Tibial artery (tissue), 4 donors: ENCODE results near the gene ACVRL1.

Source experiments
- DNase-seq, 2 donors: peaks; one replicate each; pipeline ENCODE4 v3.0.0-alpha.2; 2019
- H3K27ac ChIP-seq, 2 donors: fragments of 200-600 bp; sonication (generic) in 1 of 2; 1 replicate in 1 of 2; 2 replicates in 1 of 2; pipeline ENCODE4 v1.5.1; 2018 to 2019; ENCODE audit warnings: mild to moderate bottlenecking in 1 of 2
- H3K27me3 ChIP-seq, 2 donors: fragments of 200-600 bp; sonication (generic) in 1 of 2; one replicate each; pipeline versions ENCODE4 v1.5.1 to v1.6.0; 2016 to 2019
- H3K36me3 ChIP-seq, 3 donors: fragments of 200-600 bp; sonication (generic) in 2 of 3; one replicate each; pipeline ENCODE4 v1.5.1; 2016 to 2019; ENCODE audit warnings: mild to moderate bottlenecking in 2 of 3
- H3K4me1 ChIP-seq, 4 donors: fragments of 200-600 bp; sonication (generic) in 2 of 4; 1 replicate in 3 of 4; 2 replicates in 1 of 4; pipeline ENCODE4 v1.5.1; 2016 to 2019
- H3K4me3 ChIP-seq, 2 donors: fragments of 200-600 bp; sonication (generic) in 1 of 2; 1 replicate in 1 of 2; 2 replicates in 1 of 2; pipeline ENCODE4 v1.5.1; 2018 to 2019; ENCODE audit warnings: mild to moderate bottlenecking in 2 of 2
- H3K9me3 ChIP-seq, 3 donors: fragments of 200-600 bp; sonication (generic) in 1 of 3; one replicate each; pipeline ENCODE4 v1.5.1; 2016 to 2019
- CTCF ChIP-seq, 2 experiments: fragments of 200-600 bp in 1 of 2; fragments of 450-650 bp in 1 of 2; IDR thresholded peaks; one replicate each; pipeline ENCODE4 v1.5.1; 2017 to 2019; ENCODE audit warnings: antibody characterized with exemption in 2 of 2, mild to moderate bottlenecking in 1 of 2, moderate library complexity in 1 of 2
- intact Hi-C: fragments of 100-400 bp; cut with DNase I; formaldehyde crosslinking; loops from one replicate; pipeline ENCODE4 v1.15.0; 2023; ENCODE audit warnings: low total_unique reads

The ACVRL1 gene

GRCh38 chr12:51937926-51938325, 30.6 kb downstream of the ACVRL1 start:
- no peak for TF ChIP-seq CTCF (IDR thresholded peaks at IDR 0.05)

GRCh38 chr12:51938726-51939125, 31.4 kb downstream of the ACVRL1 start:
- Histone ChIP-seq H3K36me3 (no peaks in the 10 kb centered on the region), H3K27me3 (no peaks in the 10 kb centered on the region), H3K4me3 (no peak overlapping the region), H3K27ac (no peak overlapping the region), H3K4me1 (peaks cover 0 to 14% (median 6%) of the 10 kb centered on the region in 4 donors), H3K9me3 (no peaks in the 10 kb centered on the region)
- no peak for TF ChIP-seq CTCF (IDR thresholded peaks at IDR 0.05)
- no peak for DNase-seq
- intact Hi-C loops, result no loop called here

More at GRCh38 chr12:51937926-51938325, 30.6 kb downstream of the ACVRL1 start:
- Histone ChIP-seq H3K27ac (no peak overlapping the region), H3K27me3 (no peaks in the 10 kb centered on the region), H3K36me3 (no peaks in the 10 kb centered on the region), H3K4me3 (no peak overlapping the region), H3K9me3 (no peaks in the 10 kb centered on the region), H3K4me1 (peaks cover 0 to 14% (median 6%) of the 10 kb centered on the region in 4 donors)
- no peak for DNase-seq
- intact Hi-C loops, result no loop called here

- Histone ChIP-seq H3K4me3 (no peak overlapping the region), H3K27ac (no peak overlapping the region), H3K36me3 (no peaks in the 10 kb centered on the region), H3K9me3 (peaks cover 0 to 7% (median 6%) of the 10 kb centered on the region in 3 donors), H3K27me3 (no peaks in the 10 kb centered on the region), H3K4me1 (peaks cover 0 to 14% (median 6%) of the 10 kb centered on the region in 4 donors)
- intact Hi-C loops, result no loop called here
- no peak for DNase-seq
- TF ChIP-seq CTCF (IDR thresholded peaks at IDR 0.05), result no peak
Observed at GRCh38 chr12:51941011-51941581, 33.8 kb downstream of the ACVRL1 start.

GRCh38 chr12:51941604-51942003, 34.3 kb downstream of the ACVRL1 start:
- no peak for DNase-seq

GRCh38 chr12:51942056-51942455, 34.8 kb downstream of the ACVRL1 start:
- no peak overlapping the region for H3K27ac ChIP-seq
- no peak overlapping the region for H3K4me3 ChIP-seq
- intact Hi-C loops, result no loop called here
- no peaks in the 10 kb centered on the region for H3K36me3 ChIP-seq
- H3K27me3 ChIP-seq, result no peaks in the 10 kb centered on the region
- peaks cover 0 to 14% (median 6%) of the 10 kb centered on the region in 4 donors for H3K4me1 ChIP-seq
- peaks cover 0 to 7% (median 6%) of the 10 kb centered on the region in 3 donors for H3K9me3 ChIP-seq
- no peak for DNase-seq
- no peak for TF ChIP-seq CTCF (IDR thresholded peaks at IDR 0.05)

More at GRCh38 chr12:51941604-51942003, 34.3 kb downstream of the ACVRL1 start:
- H3K36me3 ChIP-seq, result no peaks in the 10 kb centered on the region
- TF ChIP-seq CTCF (IDR thresholded peaks at IDR 0.05), result no peak
- intact Hi-C loops, result no loop called here
- H3K4me1 ChIP-seq, result peaks cover 0 to 14% (median 6%) of the 10 kb centered on the region in 4 donors
- no peak overlapping the region for H3K27ac ChIP-seq
- H3K9me3 ChIP-seq, result peaks cover 0 to 7% (median 6%) of the 10 kb centered on the region in 3 donors
- no peak overlapping the region for H3K4me3 ChIP-seq
- no peaks in the 10 kb centered on the region for H3K27me3 ChIP-seq
